ENCODE measurements around the gene UBE2J1. TPM values are rescaled to one million over a fixed set of nuclear protein-coding genes. Genes with fewer than 3 reads are reported as not detected.

Gene UBE2J1
- total RNA-seq, 1 experiment from 2014 or later, result 22.4 TPM

- Histone ChIP-seq H3K4me1 (ENCODE audit: insufficient read depth, low read length) (peaks cover 10% of the 10 kb centered on the region; the same call in 1 of the 2 replicates), H3K9me2 (replicated peaks; ENCODE audit: low read length) (no peaks in the 10 kb centered on the region), H3K36me3 (ENCODE audit: low read depth, low read length) (no peaks in the 10 kb centered on the region; the same call in 1 of the 2 replicates), H3F3A (ENCODE audit: low read length, unreplicated experiment) (no peaks in the 10 kb centered on the region), H3K27me3 (ENCODE audit: low read length) (no peaks in the 10 kb centered on the region), H3K27ac (ENCODE audit: low read length) (no peak overlapping the region), H3K4me2 (ENCODE audit: low read length) (no peak overlapping the region), H2AFZ (ENCODE audit: low read length) (no peak overlapping the region), H3K9me3 (ENCODE audit: low read length) (no peaks in the 10 kb centered on the region), H4K20me1 (ENCODE audit: low read length) (peaks cover 29% of the 10 kb centered on the region), H3K4me3 (ENCODE audit: low read length) (no peak overlapping the region), H3K9ac (ENCODE audit: low read length) (no peak overlapping the region), H3K79me2 (ENCODE audit: low read length) (peaks cover 61% of the 10 kb centered on the region)
- ATAC-seq (no peak), DNase-seq (no peak)
- CTCF ChIA-PET, result no interaction called here
- intact Hi-C loops (cut with micrococcal nuclease), result no loop called here
- POLR2A ChIA-PET (ENCODE audit: unreplicated experiment), result no interaction called here
- BruUV-seq (replicated peaks), result no TSS peak
- TF ChIP-seq EZH2phosphoT487 (IDR thresholded peaks at IDR 0.05; ENCODE audit: borderline replicate concordance, low read length) (no peak), CTCF (conservative IDR thresholded peaks at IDR 0.05; ENCODE audit: low read depth, low read length) (no peak), EZH2 (IDR thresholded peaks at IDR 0.05; ENCODE audit: low read length, unreplicated experiment) (no peak)
Measured at GRCh38 chr6:89346433-89346832, 6.1 kb downstream of the UBE2J1 start.

- H3K4me2 ChIP-seq (ENCODE audit: low read length), result no peak overlapping the region
- CTCF ChIA-PET, result no interaction called here
- peaks cover 4% of the 10 kb centered on the region for H3K36me3 ChIP-seq (ENCODE audit: low read depth, low read length)
- H3K9me3 ChIP-seq (ENCODE audit: low read length), result no peaks in the 10 kb centered on the region
- no peak overlapping the region for H3K9ac ChIP-seq (ENCODE audit: low read length)
- no peak overlapping the region for H2AFZ ChIP-seq (ENCODE audit: low read length)
- peaks cover 4% of the 10 kb centered on the region; the same call in 1 of the 2 replicates for H4K20me1 ChIP-seq (ENCODE audit: low read length)
- no peak for DNase-seq
- no peak overlapping the region for H3K27ac ChIP-seq (ENCODE audit: low read length)
- H3K79me2 ChIP-seq (ENCODE audit: low read length), result no peaks in the 10 kb centered on the region
- no peak overlapping the region for H3K4me3 ChIP-seq (ENCODE audit: low read length)
- H3K4me1 ChIP-seq (ENCODE audit: insufficient read depth, low read length), result no peaks in the 10 kb centered on the region
- H3F3A ChIP-seq (ENCODE audit: low read length, unreplicated experiment), result no peaks in the 10 kb centered on the region
- intact Hi-C loops (cut with micrococcal nuclease), result no loop called here
- no peaks in the 10 kb centered on the region for H3K27me3 ChIP-seq (ENCODE audit: low read length)
- POLR2A ChIA-PET (ENCODE audit: unreplicated experiment), result no interaction called here
- BruUV-seq (replicated peaks), result no TSS peak
- H3K9me2 ChIP-seq (replicated peaks; ENCODE audit: low read length), result no peaks in the 10 kb centered on the region
- no peak for ATAC-seq
- TF ChIP-seq EZH2 (IDR thresholded peaks at IDR 0.05; ENCODE audit: low read length, unreplicated experiment) (no peak), CTCF (conservative IDR thresholded peaks at IDR 0.05; ENCODE audit: low read depth, low read length) (no peak), EZH2phosphoT487 (IDR thresholded peaks at IDR 0.05; ENCODE audit: borderline replicate concordance, low read length) (no peak)
Measured at GRCh38 chr6:89339565-89339964, 13.0 kb downstream of the UBE2J1 start.

- H2AFZ ChIP-seq (ENCODE audit: low read length), result no peak overlapping the region
- H3K9me2 ChIP-seq (replicated peaks; ENCODE audit: low read length), result no peaks in the 10 kb centered on the region
- ChIA-PET POLR2A (ENCODE audit: unreplicated experiment) (interaction anchor here (0.6 kb wide), 2 partner anchors 15 to 255 kb away, joined by 4 to 5 read pairs; partner anchors contain the start of gene PNRC1), CTCF (interaction anchor here (0.7 kb wide), 1 partner anchor 202 kb away, joined by 3 read pairs; no protein-coding TSS in a partner anchor)
- no peaks in the 10 kb centered on the region for H3F3A ChIP-seq (ENCODE audit: low read length, unreplicated experiment)
- no peaks in the 10 kb centered on the region for H3K27me3 ChIP-seq (ENCODE audit: low read length)
- no peaks in the 10 kb centered on the region for H3K79me2 ChIP-seq (ENCODE audit: low read length)
- BruUV-seq (replicated peaks), result no TSS peak
- intact Hi-C loops (cut with micrococcal nuclease), result no loop called here
- H4K20me1 ChIP-seq (ENCODE audit: low read length), result peaks cover 4% of the 10 kb centered on the region; the same call in 1 of the 2 replicates
- ATAC-seq (peak; percentile 33; the same call in 1 of the 2 replicates), DNase-seq (no peak)
- no peak overlapping the region for H3K4me3 ChIP-seq (ENCODE audit: low read length)
- H3K4me2 ChIP-seq (ENCODE audit: low read length), result no peak overlapping the region
- no peaks in the 10 kb centered on the region for H3K4me1 ChIP-seq (ENCODE audit: insufficient read depth, low read length)
- no peak overlapping the region for H3K27ac ChIP-seq (ENCODE audit: low read length)
- H3K9ac ChIP-seq (ENCODE audit: low read length), result no peak overlapping the region
- H3K36me3 ChIP-seq (ENCODE audit: low read depth, low read length), result peaks cover 8% of the 10 kb centered on the region
- H3K9me3 ChIP-seq (ENCODE audit: low read length), result no peaks in the 10 kb centered on the region
- no peak for TF ChIP-seq EZH2 (IDR thresholded peaks at IDR 0.05; ENCODE audit: low read length, unreplicated experiment)
- TF ChIP-seq CTCF (conservative IDR thresholded peaks at IDR 0.05; ENCODE audit: low read depth, low read length), result no peak
- TF ChIP-seq EZH2phosphoT487 (IDR thresholded peaks at IDR 0.05; ENCODE audit: borderline replicate concordance, low read length), result no peak
Measured at GRCh38 chr6:89335164-89335563, 17.4 kb downstream of the UBE2J1 start.
